ENCODE measurements around the gene C17orf113. TPM values are rescaled to one million over a fixed set of nuclear protein-coding genes. Genes with fewer than 3 reads are reported as not detected.

The C17orf113 gene
- total RNA-seq, 2 experiments from 2014 or later = 0.23 to 0.40 TPM

- no peaks in the 10 kb centered on the region for H3K9me3 Mint-ChIP-seq
- peaks cover under 1% of the 10 kb centered on the region for H3K27me3 Mint-ChIP-seq
- no peak overlapping the region for H3K27ac Mint-ChIP-seq
- H3K4me1 Mint-ChIP-seq = no peaks in the 10 kb centered on the region
- H3K4me3 Mint-ChIP-seq = no peak overlapping the region
- no peaks in the 10 kb centered on the region for H3K36me3 Mint-ChIP-seq
- DNase-seq = no peak
Observed at GRCh38 chr17:42078396-42079043, 28.1 kb upstream of the C17orf113 start.

- H3K27ac Mint-ChIP-seq = no peak overlapping the region
- H3K9me3 Mint-ChIP-seq = no peaks in the 10 kb centered on the region
- H3K36me3 Mint-ChIP-seq = no peaks in the 10 kb centered on the region
- DNase-seq = no peak
- H3K27me3 Mint-ChIP-seq = peaks cover 9% of the 10 kb centered on the region
- H3K4me1 Mint-ChIP-seq = peaks cover 2% of the 10 kb centered on the region
- no peak overlapping the region for H3K4me3 Mint-ChIP-seq
Observed at GRCh38 chr17:42077755-42078154, 27.4 kb upstream of the C17orf113 start.

- Mint-ChIP-seq H3K4me3 (no peak overlapping the region), H3K27ac (no peak overlapping the region), H3K4me1 (peaks cover 5% of the 10 kb centered on the region), H3K36me3 (no peaks in the 10 kb centered on the region), H3K9me3 (no peaks in the 10 kb centered on the region), H3K27me3 (peaks cover 12% of the 10 kb centered on the region)
- no peak for DNase-seq
Observed at GRCh38 chr17:42076797-42077559, 26.6 kb upstream of the C17orf113 start.

- Mint-ChIP-seq H3K4me3 (no peak overlapping the region), H3K27me3 (peaks cover 15% of the 10 kb centered on the region), H3K36me3 (no peaks in the 10 kb centered on the region), H3K9me3 (no peaks in the 10 kb centered on the region), H3K4me1 (peaks cover 8% of the 10 kb centered on the region), H3K27ac (no peak overlapping the region)
- no peak for DNase-seq
Observed at GRCh38 chr17:42075789-42076188, 25.4 kb upstream of the C17orf113 start.

GRCh38 chr17:42072323-42073187 is 22.2 kb upstream of the C17orf113 start:
- Mint-ChIP-seq H3K27me3 (peaks cover 15% of the 10 kb centered on the region), H3K36me3 (no peaks in the 10 kb centered on the region), H3K4me1 (peaks cover 8% of the 10 kb centered on the region), H3K9me3 (no peaks in the 10 kb centered on the region), H3K4me3 (peak overlapping the region; percentile 78), H3K27ac (no peak overlapping the region)
- DNase-seq = peak; percentile 28

- H3K36me3 Mint-ChIP-seq = no peaks in the 10 kb centered on the region
- H3K27ac Mint-ChIP-seq = peak overlapping the region; percentile 48
- peaks cover 15% of the 10 kb centered on the region for H3K27me3 Mint-ChIP-seq
- peaks cover 8% of the 10 kb centered on the region for H3K4me1 Mint-ChIP-seq
- H3K9me3 Mint-ChIP-seq = no peaks in the 10 kb centered on the region
- no peak for DNase-seq
- peak overlapping the region; percentile 78 for H3K4me3 Mint-ChIP-seq
Observed at GRCh38 chr17:42071810-42072209, 21.4 kb upstream of the C17orf113 start.

- Mint-ChIP-seq H3K27me3 (peaks cover 15% of the 10 kb centered on the region), H3K4me1 (peaks cover 22% of the 10 kb centered on the region), H3K4me3 (no peak overlapping the region), H3K36me3 (no peaks in the 10 kb centered on the region), H3K27ac (no peak overlapping the region), H3K9me3 (no peaks in the 10 kb centered on the region)
- DNase-seq = no peak
Observed at GRCh38 chr17:42068979-42069378, 18.6 kb upstream of the C17orf113 start.

- H3K9me3 Mint-ChIP-seq = no peaks in the 10 kb centered on the region
- H3K4me3 Mint-ChIP-seq = no peak overlapping the region
- H3K4me1 Mint-ChIP-seq = peaks cover 31% of the 10 kb centered on the region
- no peaks in the 10 kb centered on the region for H3K36me3 Mint-ChIP-seq
- H3K27me3 Mint-ChIP-seq = peaks cover 5% of the 10 kb centered on the region
- DNase-seq = peak; percentile 67
- H3K27ac Mint-ChIP-seq = no peak overlapping the region
Observed at GRCh38 chr17:42067371-42068091, 17.1 kb upstream of the C17orf113 start.

- Mint-ChIP-seq H3K27me3 (no peaks in the 10 kb centered on the region), H3K36me3 (no peaks in the 10 kb centered on the region), H3K9me3 (no peaks in the 10 kb centered on the region), H3K27ac (peak overlapping the region; percentile 34), H3K4me3 (no peak overlapping the region), H3K4me1 (peaks cover 26% of the 10 kb centered on the region)
- no peak for DNase-seq
Observed at GRCh38 chr17:42065201-42065600, 14.8 kb upstream of the C17orf113 start.

GRCh38 chr17:42062681-42063080 is 12.3 kb upstream of the C17orf113 start:
- Mint-ChIP-seq H3K27me3 (no peaks in the 10 kb centered on the region), H3K36me3 (no peaks in the 10 kb centered on the region), H3K4me3 (no peak overlapping the region), H3K9me3 (no peaks in the 10 kb centered on the region), H3K27ac (no peak overlapping the region), H3K4me1 (peaks cover 26% of the 10 kb centered on the region)
- no peak for DNase-seq

- Mint-ChIP-seq H3K27me3 (no peaks in the 10 kb centered on the region), H3K9me3 (no peaks in the 10 kb centered on the region), H3K4me1 (peaks cover 26% of the 10 kb centered on the region), H3K4me3 (no peak overlapping the region), H3K27ac (no peak overlapping the region), H3K36me3 (no peaks in the 10 kb centered on the region)
- DNase-seq = no peak
Observed at GRCh38 chr17:42061646-42062487, 11.5 kb upstream of the C17orf113 start.

GRCh38 chr17:42060231-42060630 is 9.8 kb upstream of the C17orf113 start:
- no peak for DNase-seq
- H3K27me3 Mint-ChIP-seq = peaks cover 4% of the 10 kb centered on the region
- peaks cover 24% of the 10 kb centered on the region for H3K4me1 Mint-ChIP-seq
- H3K9me3 Mint-ChIP-seq = no peaks in the 10 kb centered on the region
- no peak overlapping the region for H3K4me3 Mint-ChIP-seq
- no peaks in the 10 kb centered on the region for H3K36me3 Mint-ChIP-seq
- H3K27ac Mint-ChIP-seq = no peak overlapping the region

GRCh38 chr17:42059815-42060214 is 9.4 kb upstream of the C17orf113 start:
- Mint-ChIP-seq H3K27me3 (peaks cover 8% of the 10 kb centered on the region), H3K36me3 (no peaks in the 10 kb centered on the region), H3K9me3 (no peaks in the 10 kb centered on the region), H3K4me1 (peaks cover 20% of the 10 kb centered on the region), H3K4me3 (no peak overlapping the region), H3K27ac (no peak overlapping the region)
- DNase-seq = no peak

- H3K36me3 Mint-ChIP-seq = no peaks in the 10 kb centered on the region
- no peak overlapping the region for H3K4me3 Mint-ChIP-seq
- peaks cover 20% of the 10 kb centered on the region for H3K27me3 Mint-ChIP-seq
- no peaks in the 10 kb centered on the region for H3K9me3 Mint-ChIP-seq
- DNase-seq = no peak
- peaks cover 3% of the 10 kb centered on the region for H3K4me1 Mint-ChIP-seq
- no peak overlapping the region for H3K27ac Mint-ChIP-seq
Observed at GRCh38 chr17:42058063-42058462, 7.7 kb upstream of the C17orf113 start.

Data from activated naive CD8-positive, alpha-beta T cell treated with anti-CD3 and anti-CD28 coated beads for 36 hours (primary cell).